A549 (cell line): ENCODE measurements around the gene CFAP46.

Source experiments
- RAD21 ChIP-seq, 2 experiments: fragments of >200 bp in 1 of 2; sonication (Bioruptor Twin) in 1 of 2; formaldehyde crosslinking in 1 of 2; IDR thresholded peaks in 1 of 2; conservative IDR thresholded peaks in 1 of 2; 2 replicates in 1 of 2; 3 replicates in 1 of 2; pipeline ENCODE4 v1.6.1; 2012 to 2018; ENCODE audit warnings: inconsistent platforms in 1 of 2
- TF ChIP-seq, protein P1 (sequence below): fragments of >200 bp; sonication (Bioruptor Twin); formaldehyde crosslinking; IDR thresholded peaks from 3 replicates; pipeline ENCODE4 v1.5.1; 2016

GRCh38 chr10:132806110-132806509 lies 136.3 kb downstream of the CFAP46 start:
- TF ChIP-seq, protein P1, sequence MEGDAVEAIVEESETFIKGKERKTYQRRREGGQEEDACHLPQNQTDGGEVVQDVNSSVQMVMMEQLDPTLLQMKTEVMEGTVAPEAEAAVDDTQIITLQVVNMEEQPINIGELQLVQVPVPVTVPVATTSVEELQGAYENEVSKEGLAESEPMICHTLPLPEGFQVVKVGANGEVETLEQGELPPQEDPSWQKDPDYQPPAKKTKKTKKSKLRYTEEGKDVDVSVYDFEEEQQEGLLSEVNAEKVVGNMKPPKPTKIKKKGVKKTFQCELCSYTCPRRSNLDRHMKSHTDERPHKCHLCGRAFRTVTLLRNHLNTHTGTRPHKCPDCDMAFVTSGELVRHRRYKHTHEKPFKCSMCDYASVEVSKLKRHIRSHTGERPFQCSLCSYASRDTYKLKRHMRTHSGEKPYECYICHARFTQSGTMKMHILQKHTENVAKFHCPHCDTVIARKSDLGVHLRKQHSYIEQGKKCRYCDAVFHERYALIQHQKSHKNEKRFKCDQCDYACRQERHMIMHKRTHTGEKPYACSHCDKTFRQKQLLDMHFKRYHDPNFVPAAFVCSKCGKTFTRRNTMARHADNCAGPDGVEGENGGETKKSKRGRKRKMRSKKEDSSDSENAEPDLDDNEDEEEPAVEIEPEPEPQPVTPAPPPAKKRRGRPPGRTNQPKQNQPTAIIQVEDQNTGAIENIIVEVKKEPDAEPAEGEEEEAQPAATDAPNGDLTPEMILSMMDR: no peak
- no peak for TF ChIP-seq RAD21 (conservative IDR thresholded peaks at IDR 0.05 in 1 of 2, IDR thresholded peaks at IDR 0.05 in 1 of 2)
